ENCODE data around the gene RPS6KA2. TPM values are rescaled to one million over a fixed set of nuclear protein-coding genes. Genes with fewer than 3 reads are reported as not detected.

Gene RPS6KA2
- total RNA-seq, 1 donor from 2014 or later, result 124 TPM

GRCh38 chr6:166587631-166588413 is 39.2 kb downstream of the RPS6KA2 start:
- H3K36me3 Mint-ChIP-seq (ENCODE audit: low read depth), result no peaks in the 10 kb centered on the region
- peaks cover 79% of the 10 kb centered on the region for H3K4me1 Mint-ChIP-seq (ENCODE audit: low read depth)
- H3K27me3 Mint-ChIP-seq (ENCODE audit: low read depth), result no peaks in the 10 kb centered on the region
- DNase-seq (ENCODE audit: low spot score), result no peak
- H3K9me3 Mint-ChIP-seq (ENCODE audit: low read depth), result no peaks in the 10 kb centered on the region
- H3K27ac Mint-ChIP-seq (ENCODE audit: unreplicated experiment), result peak overlapping the region; percentile 83
- peak overlapping the region; percentile 16 for H3K4me3 Mint-ChIP-seq (ENCODE audit: unreplicated experiment)
- no peak for TF ChIP-seq CTCF (IDR thresholded peaks at IDR 0.05)

- no peak within 1 kb of the TSS for H3K4me3 Mint-ChIP-seq (ENCODE audit: unreplicated experiment)
- H3K9me3 Mint-ChIP-seq (ENCODE audit: low read depth), result no peaks in the 10 kb centered on the region
- no peak for DNase-seq (ENCODE audit: low spot score)
- no peaks in the 10 kb centered on the region for H3K36me3 Mint-ChIP-seq (ENCODE audit: low read depth)
- H3K27ac Mint-ChIP-seq (ENCODE audit: unreplicated experiment), result peak within 1 kb of the TSS; percentile 83
- TF ChIP-seq CTCF (IDR thresholded peaks at IDR 0.05), result no peak
- H3K27me3 Mint-ChIP-seq (ENCODE audit: low read depth), result no peaks in the 10 kb centered on the region
- peaks cover 66% of the 10 kb centered on the region for H3K4me1 Mint-ChIP-seq (ENCODE audit: low read depth)
These were observed 40.5 kb downstream of the RPS6KA2 start, which contains the start of gene RAMACL for GRCh38 chr6:166586424-166587156. RAMACL (minus strand) TSS chr6:166586678; CDS start chr6:166586477, 201 bp downstream.

- Mint-ChIP-seq H3K9me3 (ENCODE audit: low read depth) (no peaks in the 10 kb centered on the region), H3K36me3 (ENCODE audit: low read depth) (no peaks in the 10 kb centered on the region), H3K27ac (ENCODE audit: unreplicated experiment) (peak overlapping the region; percentile 89), H3K4me1 (ENCODE audit: low read depth) (peaks cover 71% of the 10 kb centered on the region), H3K4me3 (ENCODE audit: unreplicated experiment) (no peak overlapping the region), H3K27me3 (ENCODE audit: low read depth) (no peaks in the 10 kb centered on the region)
- DNase-seq (ENCODE audit: low spot score), result no peak
- TF ChIP-seq CTCF (IDR thresholded peaks at IDR 0.05), result no peak
These were observed 42.1 kb downstream of the RPS6KA2 start for GRCh38 chr6:166584853-166585429.

- Mint-ChIP-seq H3K36me3 (ENCODE audit: low read depth) (no peaks in the 10 kb centered on the region), H3K4me1 (ENCODE audit: low read depth) (peaks cover 71% of the 10 kb centered on the region), H3K27me3 (ENCODE audit: low read depth) (no peaks in the 10 kb centered on the region), H3K9me3 (ENCODE audit: low read depth) (no peaks in the 10 kb centered on the region), H3K4me3 (ENCODE audit: unreplicated experiment) (no peak overlapping the region), H3K27ac (ENCODE audit: unreplicated experiment) (peak overlapping the region; percentile 89)
- no peak for DNase-seq (ENCODE audit: low spot score)
- no peak for TF ChIP-seq CTCF (IDR thresholded peaks at IDR 0.05)
These were observed 42.9 kb downstream of the RPS6KA2 start for GRCh38 chr6:166584155-166584554.
